Right lobe of liver (tissue), 6 donors: ENCODE measurements around the gene KLHL22. TPM values are rescaled to one million over a fixed set of nuclear protein-coding genes. Genes with fewer than 3 reads are reported as not detected.

ENCODE experiments used
- ATAC-seq, 4 donors: fragments of 200-7000 bp; cut with Tn5 transposase; one replicate each; pipeline ENCODE4 v1.9.1; 2020; ENCODE audit warnings: mild to moderate bottlenecking in 4 of 4, moderate library complexity in 4 of 4
- DNase-seq, 3 donors: peaks; one replicate each; pipeline ENCODE4 v3.0.0-alpha.2; 2020
- H3K27ac ChIP-seq, 3 donors: fragments of 200-600 bp; one replicate each; pipeline ENCODE4 v1.8.0; 2022
- H3K27me3 ChIP-seq, 2 donors: fragments of 200-600 bp; one replicate each; pipeline ENCODE4 v1.8.0; 2022
- H3K36me3 ChIP-seq, 4 donors: fragments of 200-600 bp; sonication (generic) in 1 of 4; one replicate each; pipeline versions ENCODE4 v1.5.1 to v1.8.0; 2017 to 2022; ENCODE audit warnings: control low read depth in 1 of 4
- H3K4me1 ChIP-seq, 4 donors: fragments of 200-600 bp; sonication (generic) in 1 of 4; one replicate each; pipeline versions ENCODE4 v1.5.1 to v1.8.0; 2017 to 2022; ENCODE audit warnings: control low read depth in 1 of 4
- H3K4me3 ChIP-seq, 3 donors: fragments of 200-600 bp; one replicate each; pipeline ENCODE4 v1.8.0; 2022
- H3K9me3 ChIP-seq, 4 donors: fragments of 200-600 bp; sonication (generic) in 1 of 4; one replicate each; pipeline versions ENCODE4 v1.5.1 to v1.8.0; 2017 to 2022; ENCODE audit warnings: control low read depth in 1 of 4
- POLR2A ChIP-seq: fragments of 450-650 bp; IDR thresholded peaks from one replicate; pipeline ENCODE4 v1.6.1; 2017; ENCODE audit warnings: antibody characterized with exemption, mild to moderate bottlenecking
- WGBS: methylation state at CpG from one replicate; pipeline ENCODE4 v1.1.6; 2018; ENCODE audit warnings: low coverage, low lambda C conversion rate; ENCODE audit not compliant: insufficient coverage; ENCODE audit errors: missing lambda C conversion rate; 5-methylcytosine and 5-hydroxymethylcytosine counted together
- intact Hi-C, 2 donors: fragments of 100-400 bp; cut with DNase I; formaldehyde crosslinking; loops; one replicate each; pipeline versions ENCODE4 v1.11.2 to v1.14.1; 2022
- total RNA-seq, 6 experiments: library from RNA; depleted of rRNA in 2 of 6; stranded (reverse); fragments of >200 nt in 2 of 6; fragmentation: NEBNext Ultra II Directional in 3 of 6; extraction: Animal tissue kit (Norgen Biotek cat#: 25700) in 3 of 6; gene quantifications; one replicate each; pipeline versions ENCODE4 v1.1.0 to v1.2.4, GENCODE V29; 2016 to 2023
- TF ChIP-seq, protein P1 (sequence below), 4 donors: fragments of 200-600 bp in 3 of 4; fragments of 450-650 bp in 1 of 4; IDR thresholded peaks; one replicate each; pipeline versions ENCODE4 v1.5.1 to v1.8.0; 2016 to 2022; ENCODE audit warnings: antibody characterized with exemption in 4 of 4, mild to moderate bottlenecking in 2 of 4
- donor health status: DM: no; HTN: yes; CAD: no.
- donor health status: DM: no; HTN: no; CAD: no.
- donor health status: DM: no; HTN: no; CAD: no.
- donor health status: DM: no; HTN: yes; CAD: no.
- donor health status: DM: no; HTN: yes; CAD: no.

The KLHL22 gene
- total RNA-seq, 6 experiments from 2014 or later = 9.0 to 14.2 (median 10.2) TPM

DNA sequence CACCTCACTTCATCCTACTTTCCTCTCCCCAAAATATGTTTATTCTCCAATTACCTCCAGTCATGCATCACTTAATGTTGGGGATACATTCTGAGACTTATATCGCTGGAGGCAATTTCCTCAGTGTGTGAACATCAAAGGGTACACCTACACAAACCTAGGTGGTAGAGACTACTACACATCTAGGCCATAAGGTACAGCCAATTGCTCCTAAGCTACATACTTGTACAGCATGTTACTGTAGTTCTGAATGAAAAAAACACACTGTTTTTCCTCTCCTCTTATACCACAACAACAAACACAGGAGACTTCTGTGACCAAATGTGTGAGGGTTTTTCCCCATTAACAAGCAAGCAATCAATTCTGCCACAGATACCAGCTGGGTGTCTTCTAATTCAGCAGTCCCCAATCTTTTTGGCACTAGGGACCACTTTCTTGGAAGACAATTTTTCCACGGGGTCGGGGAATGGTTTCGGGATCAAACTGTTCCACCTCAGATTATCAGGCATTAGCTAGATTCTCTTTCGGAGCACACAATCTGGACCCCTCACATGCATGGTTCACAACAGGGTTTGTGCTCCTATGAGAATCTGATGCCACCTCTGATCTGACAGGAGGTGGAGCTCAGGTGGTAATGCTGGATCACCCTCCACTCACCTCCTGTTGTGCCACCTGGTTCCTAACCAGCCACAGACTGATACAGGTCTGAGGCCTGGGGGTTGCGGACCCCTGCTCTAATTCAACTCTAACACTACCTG is 5.2 kb downstream of the KLHL22 start:
- intact Hi-C loops = no loop called here
- 81% methylated on average over 5 of the region's 6 CpGs for WGBS
- TF ChIP-seq, protein P1, sequence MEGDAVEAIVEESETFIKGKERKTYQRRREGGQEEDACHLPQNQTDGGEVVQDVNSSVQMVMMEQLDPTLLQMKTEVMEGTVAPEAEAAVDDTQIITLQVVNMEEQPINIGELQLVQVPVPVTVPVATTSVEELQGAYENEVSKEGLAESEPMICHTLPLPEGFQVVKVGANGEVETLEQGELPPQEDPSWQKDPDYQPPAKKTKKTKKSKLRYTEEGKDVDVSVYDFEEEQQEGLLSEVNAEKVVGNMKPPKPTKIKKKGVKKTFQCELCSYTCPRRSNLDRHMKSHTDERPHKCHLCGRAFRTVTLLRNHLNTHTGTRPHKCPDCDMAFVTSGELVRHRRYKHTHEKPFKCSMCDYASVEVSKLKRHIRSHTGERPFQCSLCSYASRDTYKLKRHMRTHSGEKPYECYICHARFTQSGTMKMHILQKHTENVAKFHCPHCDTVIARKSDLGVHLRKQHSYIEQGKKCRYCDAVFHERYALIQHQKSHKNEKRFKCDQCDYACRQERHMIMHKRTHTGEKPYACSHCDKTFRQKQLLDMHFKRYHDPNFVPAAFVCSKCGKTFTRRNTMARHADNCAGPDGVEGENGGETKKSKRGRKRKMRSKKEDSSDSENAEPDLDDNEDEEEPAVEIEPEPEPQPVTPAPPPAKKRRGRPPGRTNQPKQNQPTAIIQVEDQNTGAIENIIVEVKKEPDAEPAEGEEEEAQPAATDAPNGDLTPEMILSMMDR (IDR thresholded peaks at IDR 0.05) = no peak
- no peak for TF ChIP-seq POLR2A

GRCh38 chr22:20488946-20489345 is 6.6 kb downstream of the KLHL22 start:
- H3K27me3 ChIP-seq = no peaks in the 10 kb centered on the region
- H3K9me3 ChIP-seq = no peaks in the 10 kb centered on the region
- H3K4me3 ChIP-seq = no peak overlapping the region
- intact Hi-C loops = no loop called here
- ATAC-seq = peak in 1 of 4 donors; percentile 18
- DNase-seq = no peak
- no peaks in the 10 kb centered on the region for H3K4me1 ChIP-seq
- WGBS = 97% methylated on average over 5 of the region's 11 CpGs
- no peaks in the 10 kb centered on the region for H3K36me3 ChIP-seq
- H3K27ac ChIP-seq = no peak overlapping the region
- TF ChIP-seq, protein P1 (IDR thresholded peaks at IDR 0.05) = no peak
- TF ChIP-seq POLR2A = no peak

More for the DNA sequence above, 5.2 kb downstream of the KLHL22 start:
- DNase-seq (no peak), ATAC-seq (no peak)
- Histone ChIP-seq H3K4me3 (no peak overlapping the region), H3K27ac (no peak overlapping the region), H3K27me3 (no peaks in the 10 kb centered on the region), H3K36me3 (no peaks in the 10 kb centered on the region), H3K4me1 (peaks cover 0 to 10% (median 0%) of the 10 kb centered on the region in 4 donors), H3K9me3 (no peaks in the 10 kb centered on the region)

DNA sequence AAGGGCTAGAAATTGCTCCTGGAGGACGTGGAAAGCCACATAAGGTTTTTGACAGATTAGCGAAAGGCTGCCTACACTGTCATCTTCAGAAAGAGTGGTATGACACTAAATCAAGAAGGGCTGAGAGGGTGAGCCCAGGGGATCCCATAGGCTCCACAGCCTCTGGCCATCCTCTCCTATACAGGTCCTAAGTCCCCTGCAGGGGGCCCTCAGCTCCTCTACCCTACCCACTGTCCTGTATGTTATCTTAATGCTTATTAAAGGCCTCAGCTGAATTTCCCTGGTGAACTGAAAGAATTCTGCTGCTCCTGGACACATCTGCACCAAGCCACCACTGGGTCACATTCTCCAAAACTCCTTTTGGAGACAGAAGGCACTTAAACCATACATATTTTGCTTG is 7.9 kb downstream of the KLHL22 start:
- ATAC-seq (no peak), DNase-seq (no peak)
- no peak overlapping the region for H3K27ac ChIP-seq
- WGBS = no CpG with 5 or more reads among the region's 2 CpGs
- no peaks in the 10 kb centered on the region for H3K27me3 ChIP-seq
- H3K9me3 ChIP-seq = no peaks in the 10 kb centered on the region
- TF ChIP-seq, protein P1 (IDR thresholded peaks at IDR 0.05) = no peak
- no peak for TF ChIP-seq POLR2A
- no peaks in the 10 kb centered on the region for H3K36me3 ChIP-seq
- intact Hi-C loops = no loop called here
- H3K4me1 ChIP-seq = no peaks in the 10 kb centered on the region
- H3K4me3 ChIP-seq = no peak overlapping the region

- Histone ChIP-seq H3K36me3 (no peaks in the 10 kb centered on the region), H3K4me1 (no peaks in the 10 kb centered on the region), H3K27me3 (no peaks in the 10 kb centered on the region), H3K27ac (no peak overlapping the region), H3K4me3 (no peak overlapping the region), H3K9me3 (no peaks in the 10 kb centered on the region)
- TF ChIP-seq POLR2A = no peak
- TF ChIP-seq, protein P1 (IDR thresholded peaks at IDR 0.05) = no peak
- DNase-seq (no peak), ATAC-seq (no peak)
- intact Hi-C loops = no loop called here
- 93% methylated on average over 2 of the region's 2 CpGs for WGBS
These were observed 9.4 kb downstream of the KLHL22 start for GRCh38 chr22:20486229-20486628.
